Naive thymus-derived CD4-positive, alpha-beta T cell (primary cell): ENCODE data around the gene BCOR. TPM values are rescaled to one million over a fixed set of nuclear protein-coding genes. Genes with fewer than 3 reads are reported as not detected.

ENCODE experiments used
- ATAC-seq: fragments of 150-1000 bp; cut with Tn5 transposase; 2 replicates; pipeline ENCODE4 v1.10.0; 2021; ENCODE audit warnings: mild to moderate bottlenecking, moderate library complexity
- CTCF ChIA-PET: fragments of 350-600 bp; sonication (Branson Sonifier 250); formaldehyde crosslinking; loops from one replicate; lab custom pipeline; 2021; ENCODE audit warnings: antibody characterized with exemption; lab: Charles Lee
- POLR2A ChIA-PET: fragments of 350-600 bp; sonication (Branson Sonifier 250); formaldehyde crosslinking; loops from one replicate; lab custom pipeline; 2021; ENCODE audit warnings: antibody characterized with exemption, inconsistent platforms; lab: Charles Lee
- DNase-seq, 9 donors: peaks; one replicate each; pipeline versions ENCODE4 v3.0.0 to v3.0.0-alpha.2; 2020 to 2022; ENCODE audit warnings: mixed read lengths in 1 of 9
- H3K27ac ChIP-seq: one replicate; pipeline ENCODE4 v1.7.0; 2013; ENCODE audit warnings: mild to moderate bottlenecking, low read depth, low read length, moderate library complexity
- H3K27me3 ChIP-seq, 2 donors: one replicate each; pipeline ENCODE4 v1.7.0; 2013; ENCODE audit warnings: low read length in 2 of 2, mild to moderate bottlenecking in 2 of 2, moderate library complexity in 2 of 2; ENCODE audit not compliant: control insufficient read depth in 2 of 2, insufficient read depth in 2 of 2
- H3K36me3 ChIP-seq, 3 experiments: 1 replicate in 2 of 3; 2 replicates in 1 of 3; pipeline ENCODE4 v1.7.0; 2013; ENCODE audit warnings: low read length in 3 of 3, mild to moderate bottlenecking in 3 of 3, moderate library complexity in 1 of 3; ENCODE audit not compliant: insufficient read depth in 3 of 3, control insufficient read depth in 2 of 3
- H3K4me1 ChIP-seq, 2 donors: one replicate each; pipeline ENCODE4 v1.7.0; 2013; ENCODE audit warnings: low read length in 2 of 2, mild to moderate bottlenecking in 2 of 2, moderate library complexity in 1 of 2; ENCODE audit not compliant: control insufficient read depth in 2 of 2, insufficient read depth in 2 of 2
- H3K4me3 ChIP-seq: 2 replicates; pipeline ENCODE4 v1.7.0; 2013; ENCODE audit warnings: mild to moderate bottlenecking, low read length
- H3K9me3 ChIP-seq, 3 experiments: 1 replicate in 2 of 3; 2 replicates in 1 of 3; pipeline ENCODE4 v1.7.0; 2013; ENCODE audit warnings: low read length in 3 of 3; ENCODE audit not compliant: control insufficient read depth in 2 of 3
- H3K27ac Mint-ChIP-seq, 9 donors: one replicate each; pipeline ENCODE4 v1.8.0; 2020 to 2022; ENCODE audit warnings: mixed read lengths in 9 of 9, mild to moderate bottlenecking in 8 of 9, moderate library complexity in 5 of 9, inconsistent platforms in 2 of 9
- H3K27me3 Mint-ChIP-seq, 5 donors: one replicate each; pipeline ENCODE4 v1.8.0; 2021 to 2022; ENCODE audit warnings: mixed read lengths in 5 of 5, mild to moderate bottlenecking in 1 of 5
- H3K36me3 Mint-ChIP-seq, 5 donors: one replicate each; pipeline ENCODE4 v1.8.0; 2020 to 2022; ENCODE audit warnings: mixed read lengths in 5 of 5, mild to moderate bottlenecking in 3 of 5, inconsistent platforms in 1 of 5
- H3K4me1 Mint-ChIP-seq, 7 donors: one replicate each; pipeline ENCODE4 v1.8.0; 2020 to 2022; ENCODE audit warnings: mixed read lengths in 7 of 7, mild to moderate bottlenecking in 3 of 7, inconsistent platforms in 1 of 7
- H3K4me3 Mint-ChIP-seq, 10 donors: one replicate each; pipeline ENCODE4 v1.8.0; 2020 to 2022; ENCODE audit warnings: mild to moderate bottlenecking in 10 of 10, mixed read lengths in 10 of 10, moderate library complexity in 6 of 10, inconsistent platforms in 2 of 10
- H3K9me3 Mint-ChIP-seq, 11 donors: one replicate each; pipeline ENCODE4 v1.8.0; 2020 to 2022; ENCODE audit warnings: mixed read lengths in 11 of 11, mild to moderate bottlenecking in 4 of 11, inconsistent platforms in 1 of 11, moderate library complexity in 1 of 11
- intact Hi-C, 2 donors: fragments of 100-400 bp; cut with micrococcal nuclease; formaldehyde crosslinking; loops; one replicate each; pipeline ENCODE4 v1.15.1; 2023
- polyA plus RNA-seq, 2 donors: library from polyadenylated mRNA; unstranded; fragments of 300-500 nt; fragmentation: Illumina TruSeq; gene quantifications; one replicate each; pipeline ENCODE4 v1.2.3, GENCODE V29; 2021
- total RNA-seq, 6 experiments: library from RNA in 5 of 6; stranded (reverse) in 5 of 6; gene quantifications; 1 replicate in 5 of 6; 2 replicates in 1 of 6; pipeline ENCODE4 v1.2.3 and lab custom pipeline; 2021 to 2026

The BCOR gene
- total and polyA plus RNA-seq, 7 experiments from 2014 or later, result 3.8 to 55.2 (median 24.3) TPM

GRCh38 chrX:40060356-40060845 is 37.4 kb downstream of the BCOR start:
- H3K36me3 ChIP-seq, result peaks cover 7 to 61% (median 11%) of the 10 kb centered on the region in 3 experiments
- H3K4me1 ChIP-seq, result peaks cover 0 to 19% of the 10 kb centered on the region in 2 donors
- no peaks in the 10 kb centered on the region for H3K9me3 ChIP-seq
- peaks cover 0 to 1% (median 0%) of the 10 kb centered on the region in 11 donors for H3K9me3 Mint-ChIP-seq
- H3K36me3 Mint-ChIP-seq, result peaks cover 0 to 26% (median 16%) of the 10 kb centered on the region in 5 donors
- H3K27ac Mint-ChIP-seq, result peak overlapping the region in 3 of 9 donors; percentile 36 to 84 (median 58)
- DNase-seq (no peak), ATAC-seq (no peak)
- H3K4me1 Mint-ChIP-seq, result peaks cover 8 to 38% (median 27%) of the 10 kb centered on the region in 7 donors
- no peak overlapping the region for H3K27ac ChIP-seq
- POLR2A ChIA-PET, result interaction anchor here (1.5 to 3.1 kb wide), 3 partner anchors 29 to 37 kb away, joined by 3 to 11 read pairs (median 3); partner anchors contain the start of gene BCOR
- CTCF ChIA-PET, result no interaction called here
- H3K27me3 ChIP-seq, result no peaks in the 10 kb centered on the region
- no peaks in the 10 kb centered on the region for H3K27me3 Mint-ChIP-seq
- no peak overlapping the region for H3K4me3 Mint-ChIP-seq
- intact Hi-C loops, result loop anchor here in 1 of 2 donors (2.0 kb wide), 1 partner anchor 36 kb away; the partner anchor contains the start of gene BCOR
- H3K4me3 ChIP-seq, result no peak overlapping the region

DNA sequence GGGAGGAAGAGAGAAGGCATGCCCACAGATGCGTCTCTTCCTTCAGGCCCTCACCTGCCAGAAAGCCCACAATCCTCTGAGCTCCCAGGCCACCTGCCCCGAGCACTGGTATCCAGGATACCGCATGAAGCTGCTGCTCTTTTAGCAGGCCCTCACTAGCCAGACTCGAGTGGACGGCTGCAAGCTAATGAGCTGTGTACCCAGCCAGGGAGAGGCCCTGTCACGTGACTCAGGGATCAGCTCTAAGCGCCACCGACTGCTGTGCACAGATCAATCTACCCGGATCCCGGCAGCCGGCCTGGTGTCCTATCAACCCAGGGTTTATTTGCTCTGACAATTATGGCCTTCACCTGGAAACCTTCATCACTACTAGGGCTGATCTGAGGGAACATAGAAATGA is 39.0 kb downstream of the BCOR start:
- CTCF ChIA-PET, result interaction anchor here (0.6 kb wide), 1 partner anchor 728 kb away, joined by 5 read pairs; no protein-coding TSS in a partner anchor
- H3K4me3 ChIP-seq, result no peak overlapping the region
- ATAC-seq (no peak), DNase-seq (no peak)
- Mint-ChIP-seq H3K4me1 (peaks cover 0 to 27% (median 17%) of the 10 kb centered on the region in 7 donors), H3K4me3 (no peak overlapping the region), H3K9me3 (peaks cover 0 to 5% (median 0%) of the 10 kb centered on the region in 11 donors), H3K27me3 (no peaks in the 10 kb centered on the region), H3K36me3 (peaks cover 0 to 33% (median 23%) of the 10 kb centered on the region in 5 donors), H3K27ac (no peak overlapping the region)
- no peaks in the 10 kb centered on the region for H3K27me3 ChIP-seq
- H3K27ac ChIP-seq, result no peak overlapping the region
- intact Hi-C loops, result no loop called here
- H3K4me1 ChIP-seq, result peaks cover 0 to 14% of the 10 kb centered on the region in 2 donors
- POLR2A ChIA-PET, result no interaction called here
- no peaks in the 10 kb centered on the region for H3K9me3 ChIP-seq
- H3K36me3 ChIP-seq, result peaks cover 11 to 78% (median 18%) of the 10 kb centered on the region in 3 experiments

- Mint-ChIP-seq H3K27me3 (no peaks in the 10 kb centered on the region), H3K9me3 (peaks cover 0 to 13% (median 2%) of the 10 kb centered on the region in 11 donors), H3K4me1 (peaks cover 0 to 17% (median 11%) of the 10 kb centered on the region in 7 donors), H3K4me3 (no peak overlapping the region), H3K36me3 (peaks cover 3 to 40% (median 35%) of the 10 kb centered on the region in 5 donors), H3K27ac (no peak overlapping the region)
- DNase-seq (no peak), ATAC-seq (no peak)
- Histone ChIP-seq H3K9me3 (no peaks in the 10 kb centered on the region), H3K27ac (no peak overlapping the region), H3K27me3 (no peaks in the 10 kb centered on the region), H3K36me3 (peaks cover 14 to 79% (median 26%) of the 10 kb centered on the region in 3 experiments), H3K4me3 (no peak overlapping the region), H3K4me1 (peaks cover 0 to 11% of the 10 kb centered on the region in 2 donors)
- CTCF ChIA-PET, result no interaction called here
- POLR2A ChIA-PET, result interaction anchor here (0.6 to 0.9 kb wide), 2 partner anchors 18 to 323 kb away, joined by 3 to 5 read pairs; no protein-coding TSS in a partner anchor
- intact Hi-C loops, result no loop called here
Measured at GRCh38 chrX:40057405-40057804, 40.4 kb downstream of the BCOR start.

DNA sequence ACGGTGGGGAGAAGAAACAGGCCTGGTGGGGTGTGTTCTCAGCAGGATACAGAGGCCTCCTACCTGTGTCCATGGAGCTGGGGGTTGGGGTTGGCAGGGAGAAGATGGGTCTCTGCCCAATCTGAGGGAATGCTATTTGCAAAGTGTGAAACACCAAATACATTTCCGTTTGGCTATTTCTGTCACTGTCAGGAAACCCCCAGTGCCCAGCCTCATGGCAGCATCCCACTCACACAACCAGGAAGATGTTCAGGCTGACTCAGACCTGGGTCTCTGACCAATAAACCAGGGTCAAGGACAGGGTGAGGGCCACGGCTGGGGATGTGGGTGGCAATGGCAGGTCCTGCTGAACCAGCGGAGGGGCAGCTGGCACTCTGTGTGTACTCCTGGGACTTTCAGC is 41.3 kb downstream of the BCOR start:
- H3K27ac Mint-ChIP-seq, result peak overlapping the region in 1 of 9 donors; percentile 36
- H3K4me1 Mint-ChIP-seq, result peaks cover 0 to 13% (median 5%) of the 10 kb centered on the region in 7 donors
- ChIA-PET CTCF (interaction anchor here (1.1 kb wide), 1 partner anchor 326 kb away, joined by 3 read pairs; no protein-coding TSS in a partner anchor), POLR2A (no interaction called here)
- Histone ChIP-seq H3K27me3 (no peaks in the 10 kb centered on the region), H3K9me3 (peaks cover 0 to 2% (median 0%) of the 10 kb centered on the region in 3 experiments), H3K36me3 (peaks cover 14 to 87% (median 35%) of the 10 kb centered on the region in 3 experiments), H3K4me1 (peaks cover 0 to 8% of the 10 kb centered on the region in 2 donors), H3K27ac (no peak overlapping the region), H3K4me3 (no peak overlapping the region)
- H3K9me3 Mint-ChIP-seq, result peaks cover 0 to 16% (median 3%) of the 10 kb centered on the region in 11 donors
- DNase-seq (no peak), ATAC-seq (no peak)
- intact Hi-C loops, result no loop called here
- H3K36me3 Mint-ChIP-seq, result peaks cover 3 to 44% (median 40%) of the 10 kb centered on the region in 5 donors
- H3K4me3 Mint-ChIP-seq, result no peak overlapping the region
- no peaks in the 10 kb centered on the region for H3K27me3 Mint-ChIP-seq

DNA sequence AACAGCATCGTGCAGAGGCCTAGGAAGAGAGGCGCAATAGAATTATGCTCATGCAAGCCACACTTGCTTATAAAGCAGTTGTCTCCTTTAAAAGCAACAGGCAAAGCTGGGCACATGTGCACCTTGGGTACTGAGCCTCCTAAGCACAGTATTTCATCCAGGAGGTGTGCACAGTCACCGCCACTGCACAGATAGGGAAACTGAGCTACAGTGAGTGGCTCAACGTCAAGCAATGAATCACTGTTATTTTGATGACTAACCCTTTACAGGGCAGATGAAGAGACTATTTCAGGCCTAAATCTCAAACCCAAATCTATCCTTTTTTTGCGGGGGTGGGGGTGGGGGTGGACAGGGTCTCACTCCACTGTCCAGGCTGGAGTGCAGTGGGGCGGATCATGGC is 42.3 kb downstream of the BCOR start:
- Histone ChIP-seq H3K9me3 (peaks cover 0 to 11% (median 5%) of the 10 kb centered on the region in 3 experiments), H3K27ac (no peak overlapping the region), H3K4me1 (peaks cover 0 to under 1% of the 10 kb centered on the region in 2 donors), H3K27me3 (no peaks in the 10 kb centered on the region), H3K4me3 (no peak overlapping the region), H3K36me3 (peaks cover 20 to 89% (median 40%) of the 10 kb centered on the region in 3 experiments)
- no peak for DNase-seq
- H3K27me3 Mint-ChIP-seq, result no peaks in the 10 kb centered on the region
- intact Hi-C loops, result no loop called here
- ATAC-seq, result no peak
- H3K36me3 Mint-ChIP-seq, result peaks cover 3 to 53% (median 48%) of the 10 kb centered on the region in 5 donors
- POLR2A ChIA-PET, result no interaction called here
- H3K4me1 Mint-ChIP-seq, result peaks cover 0 to 13% (median 0%) of the 10 kb centered on the region in 7 donors
- H3K9me3 Mint-ChIP-seq, result peaks cover 0 to 26% (median 9%) of the 10 kb centered on the region in 11 donors
- no peak overlapping the region for H3K4me3 Mint-ChIP-seq
- CTCF ChIA-PET, result interaction anchor here (1.1 kb wide), 1 partner anchor 325 kb away, joined by 3 read pairs; no protein-coding TSS in a partner anchor
- peak overlapping the region in 1 of 9 donors; percentile 50 for H3K27ac Mint-ChIP-seq

GRCh38 chrX:40054793-40055192 is 43.0 kb downstream of the BCOR start:
- Mint-ChIP-seq H3K9me3 (peaks cover 0 to 33% (median 13%) of the 10 kb centered on the region in 11 donors), H3K27me3 (no peaks in the 10 kb centered on the region), H3K4me3 (no peak overlapping the region), H3K36me3 (peaks cover 3 to 60% (median 55%) of the 10 kb centered on the region in 5 donors), H3K4me1 (peaks cover 0 to 13% (median 0%) of the 10 kb centered on the region in 7 donors), H3K27ac (peak overlapping the region in 2 of 9 donors; percentile 42 to 62)
- POLR2A ChIA-PET, result no interaction called here
- ATAC-seq (no peak), DNase-seq (no peak)
- Histone ChIP-seq H3K4me1 (no peaks in the 10 kb centered on the region), H3K36me3 (peaks cover 20 to 92% (median 44%) of the 10 kb centered on the region in 3 experiments), H3K9me3 (peaks cover 0 to 18% (median 7%) of the 10 kb centered on the region in 3 experiments), H3K27ac (no peak overlapping the region), H3K4me3 (no peak overlapping the region), H3K27me3 (no peaks in the 10 kb centered on the region)
- intact Hi-C loops, result no loop called here
- CTCF ChIA-PET, result no interaction called here
